Upper lobe of left lung (tissue), 6 donors: ENCODE data around the gene SDHC. TPM values are rescaled to one million over a fixed set of nuclear protein-coding genes. Genes with fewer than 3 reads are reported as not detected.

ENCODE experiments used
- ATAC-seq, 2 donors: fragments of 200-7000 bp; cut with Tn5 transposase; one replicate each; pipeline ENCODE4 v1.9.1; 2022; ENCODE audit warnings: mild to moderate bottlenecking in 2 of 2, moderate library complexity in 2 of 2; ENCODE audit not compliant: low FRiP score in 2 of 2
- DNase-seq, 2 donors: peaks; one replicate each; pipeline ENCODE4 v3.0.0-alpha.2; 2019 to 2020
- H3K27ac ChIP-seq, 4 donors: fragments of 200-600 bp; sonication (generic); one replicate each; pipeline ENCODE4 v1.5.1; 2016 to 2019
- H3K27me3 ChIP-seq, 4 donors: fragments of 200-600 bp; sonication (generic); one replicate each; pipeline ENCODE4 v1.5.1; 2017 to 2019
- H3K36me3 ChIP-seq, 4 donors: fragments of 200-600 bp; sonication (generic); one replicate each; pipeline ENCODE4 v1.5.1; 2016 to 2019
- H3K4me1 ChIP-seq, 4 donors: fragments of 200-600 bp; sonication (generic); one replicate each; pipeline ENCODE4 v1.5.1; 2018 to 2019
- H3K4me3 ChIP-seq, 4 donors: fragments of 200-600 bp; sonication (generic); one replicate each; pipeline ENCODE4 v1.5.1; 2017 to 2019; ENCODE audit warnings: mild to moderate bottlenecking in 2 of 4, moderate library complexity in 1 of 4
- H3K9me3 ChIP-seq, 4 donors: fragments of 200-600 bp; sonication (generic); one replicate each; pipeline ENCODE4 v1.5.1; 2018 to 2019
- EP300 ChIP-seq, 4 donors: sonication (generic); formaldehyde crosslinking; IDR thresholded peaks; one replicate each; pipeline ENCODE4 v1.5.1; 2017; ENCODE audit warnings: antibody characterized with exemption in 4 of 4, control low read depth in 2 of 4
- POLR2A ChIP-seq, 4 donors: fragments of 450-650 bp; IDR thresholded peaks; one replicate each; pipeline ENCODE4 v1.5.1; 2016 to 2017; ENCODE audit warnings: antibody characterized with exemption in 4 of 4, mild to moderate bottlenecking in 2 of 4
- POLR2AphosphoS5 ChIP-seq, 2 donors: sonication (generic); formaldehyde crosslinking; IDR thresholded peaks; one replicate each; pipeline ENCODE4 v1.5.1; 2017; ENCODE audit warnings: antibody characterized with exemption in 2 of 2
- WGBS, 2 donors: methylation state at CpG; one replicate each; pipeline ENCODE4 v1.1.5; 2017 to 2018; 5-methylcytosine and 5-hydroxymethylcytosine counted together
- total RNA-seq, 6 donors: library from RNA; depleted of rRNA in 4 of 6; stranded (reverse); fragments of >200 nt in 4 of 6; gene quantifications; one replicate each; pipeline versions ENCODE4 v1.1.0 to v1.2.1, GENCODE V29; 2016 to 2021
- TF ChIP-seq, protein P1 (sequence below), 6 experiments: fragments of 450-650 bp in 4 of 6; fragments of 200-600 bp in 2 of 6; sonication (generic) in 2 of 6; IDR thresholded peaks; one replicate each; pipeline ENCODE4 v1.5.1; 2016 to 2019; ENCODE audit warnings: antibody characterized with exemption in 6 of 6
- donor health status: DM: no; HTN: no; CAD: no; lungs with moderate emphysema.
- donor health status: DM: no; HTN: yes; CAD: no; lungs with severe emphysema.

Gene SDHC
- total RNA-seq, 6 donors from 2014 or later, result 17.7 to 159 (median 66.7) TPM

DNA sequence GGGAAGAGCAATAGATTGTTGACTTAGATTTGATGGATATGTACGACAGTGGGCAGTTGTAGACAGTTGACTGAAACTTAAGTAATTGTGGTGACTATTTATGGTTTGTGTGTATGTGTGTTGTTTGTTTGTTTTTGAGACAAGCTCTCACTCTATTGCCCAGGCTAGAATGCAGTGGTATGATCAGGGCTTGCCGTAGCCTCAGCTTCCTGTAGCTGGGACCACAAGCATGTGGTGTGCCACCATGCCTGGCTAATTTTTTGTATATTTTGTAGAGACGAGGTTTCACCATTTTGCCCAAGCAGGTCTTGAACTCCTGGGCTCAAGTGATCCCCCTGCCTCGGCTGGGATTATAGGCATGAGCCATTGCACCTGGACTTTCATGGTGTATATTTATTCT, 9.8 kb downstream of the SDHC start:
- 73 to 91% methylated on average over 4 of the region's 4 CpGs for WGBS, 2 donors
- H3K4me1 ChIP-seq, result no peaks in the 10 kb centered on the region
- no peak overlapping the region for H3K27ac ChIP-seq
- H3K27me3 ChIP-seq, result no peaks in the 10 kb centered on the region
- H3K4me3 ChIP-seq, result no peak overlapping the region
- ATAC-seq (no peak), DNase-seq (no peak)
- no peaks in the 10 kb centered on the region for H3K9me3 ChIP-seq
- TF ChIP-seq, protein P1, sequence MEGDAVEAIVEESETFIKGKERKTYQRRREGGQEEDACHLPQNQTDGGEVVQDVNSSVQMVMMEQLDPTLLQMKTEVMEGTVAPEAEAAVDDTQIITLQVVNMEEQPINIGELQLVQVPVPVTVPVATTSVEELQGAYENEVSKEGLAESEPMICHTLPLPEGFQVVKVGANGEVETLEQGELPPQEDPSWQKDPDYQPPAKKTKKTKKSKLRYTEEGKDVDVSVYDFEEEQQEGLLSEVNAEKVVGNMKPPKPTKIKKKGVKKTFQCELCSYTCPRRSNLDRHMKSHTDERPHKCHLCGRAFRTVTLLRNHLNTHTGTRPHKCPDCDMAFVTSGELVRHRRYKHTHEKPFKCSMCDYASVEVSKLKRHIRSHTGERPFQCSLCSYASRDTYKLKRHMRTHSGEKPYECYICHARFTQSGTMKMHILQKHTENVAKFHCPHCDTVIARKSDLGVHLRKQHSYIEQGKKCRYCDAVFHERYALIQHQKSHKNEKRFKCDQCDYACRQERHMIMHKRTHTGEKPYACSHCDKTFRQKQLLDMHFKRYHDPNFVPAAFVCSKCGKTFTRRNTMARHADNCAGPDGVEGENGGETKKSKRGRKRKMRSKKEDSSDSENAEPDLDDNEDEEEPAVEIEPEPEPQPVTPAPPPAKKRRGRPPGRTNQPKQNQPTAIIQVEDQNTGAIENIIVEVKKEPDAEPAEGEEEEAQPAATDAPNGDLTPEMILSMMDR (IDR thresholded peaks at IDR 0.05), result no peak
- no peak for TF ChIP-seq POLR2A (IDR thresholded peaks at IDR 0.05)
- TF ChIP-seq POLR2AphosphoS5 (IDR thresholded peaks at IDR 0.05), result no peak
- TF ChIP-seq EP300 (IDR thresholded peaks at IDR 0.05), result no peak
- peaks cover 9 to 68% (median 28%) of the 10 kb centered on the region in 4 donors for H3K36me3 ChIP-seq

DNA sequence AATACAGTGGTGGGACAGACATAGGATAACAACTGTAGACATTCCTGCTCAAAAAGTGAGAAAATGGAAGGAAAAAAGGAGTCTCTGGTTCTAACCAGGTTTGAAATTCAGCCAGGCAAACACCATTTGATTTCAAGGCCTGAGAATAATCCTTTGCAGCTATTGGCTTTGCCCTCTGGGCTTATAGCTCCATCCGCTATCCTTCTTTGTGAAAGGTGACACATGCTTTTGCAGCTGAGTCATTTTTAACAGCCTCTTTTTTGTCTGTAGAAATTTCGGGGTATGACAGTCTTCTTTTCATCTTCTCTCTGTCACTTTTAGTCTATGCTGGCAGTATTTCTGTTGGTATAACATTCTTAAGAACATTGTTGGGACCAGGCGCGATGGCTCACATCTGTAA, 16.2 kb downstream of the SDHC start:
- Histone ChIP-seq H3K27ac (no peak overlapping the region), H3K4me1 (no peaks in the 10 kb centered on the region), H3K36me3 (peaks cover 33 to 96% (median 68%) of the 10 kb centered on the region in 4 donors), H3K4me3 (no peak overlapping the region), H3K27me3 (no peaks in the 10 kb centered on the region), H3K9me3 (no peaks in the 10 kb centered on the region)
- TF ChIP-seq EP300 (IDR thresholded peaks at IDR 0.05), result no peak
- no peak for TF ChIP-seq POLR2A (IDR thresholded peaks at IDR 0.05)
- TF ChIP-seq, protein P1 (IDR thresholded peaks at IDR 0.05), result no peak
- no peak for TF ChIP-seq POLR2AphosphoS5 (IDR thresholded peaks at IDR 0.05)
- 87 to 99% methylated on average over 4 of the region's 4 CpGs for WGBS, 2 donors
- ATAC-seq, result no peak
- no peak for DNase-seq

DNA sequence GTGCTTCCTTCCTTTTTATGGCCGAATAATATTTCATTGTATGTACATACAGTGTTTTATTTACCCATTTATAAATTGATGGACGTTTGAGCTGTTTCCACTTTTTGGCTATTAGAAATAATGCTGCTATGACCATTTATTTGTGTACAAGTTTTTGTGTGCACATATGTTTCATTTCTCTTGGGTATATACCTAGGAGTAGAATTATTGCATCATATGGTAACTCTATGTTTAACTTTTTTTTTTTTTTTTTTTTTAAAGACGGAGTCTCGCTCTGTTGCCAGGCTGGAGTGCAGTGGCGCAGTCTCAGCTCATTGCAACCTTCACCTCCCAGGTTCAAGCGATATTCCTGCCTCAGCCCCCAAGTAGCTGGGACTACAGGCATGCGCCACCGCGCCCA, 19.0 kb downstream of the SDHC start:
- Histone ChIP-seq H3K4me3 (no peak overlapping the region), H3K4me1 (no peaks in the 10 kb centered on the region), H3K36me3 (peaks cover 30 to 92% (median 55%) of the 10 kb centered on the region in 4 donors), H3K27me3 (no peaks in the 10 kb centered on the region), H3K9me3 (no peaks in the 10 kb centered on the region), H3K27ac (no peak overlapping the region)
- WGBS, 2 donors, result 94 to 95% methylated on average over 9 of the region's 9 CpGs
- ATAC-seq, result no peak
- no peak for TF ChIP-seq POLR2A (IDR thresholded peaks at IDR 0.05)
- TF ChIP-seq EP300 (IDR thresholded peaks at IDR 0.05), result no peak
- TF ChIP-seq, protein P1 (IDR thresholded peaks at IDR 0.05), result no peak
- TF ChIP-seq POLR2AphosphoS5 (IDR thresholded peaks at IDR 0.05), result no peak
- DNase-seq, result no peak

DNA sequence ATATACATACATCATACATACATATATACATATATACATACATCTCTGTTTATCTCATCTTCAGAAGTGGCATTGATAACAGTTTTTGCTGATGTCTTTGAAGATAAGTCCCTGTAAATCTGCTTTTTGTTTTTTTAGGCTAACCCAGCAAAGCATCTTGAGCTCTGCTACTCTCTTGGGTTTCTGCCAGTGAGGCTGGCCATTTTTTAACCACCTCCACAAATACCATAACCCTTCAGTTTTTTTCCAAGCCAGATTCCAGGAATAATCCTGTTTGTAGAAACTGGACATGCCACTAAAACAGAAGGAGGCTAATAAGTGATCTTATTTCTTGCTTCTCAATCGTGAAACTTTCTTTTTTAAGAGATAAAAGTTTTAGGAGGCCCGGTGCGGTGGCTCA, 21.6 kb downstream of the SDHC start:
- Histone ChIP-seq H3K4me3 (no peak overlapping the region), H3K4me1 (no peaks in the 10 kb centered on the region), H3K36me3 (peaks cover 24 to 89% (median 46%) of the 10 kb centered on the region in 4 donors), H3K9me3 (no peaks in the 10 kb centered on the region), H3K27ac (no peak overlapping the region), H3K27me3 (no peaks in the 10 kb centered on the region)
- DNase-seq (no peak), ATAC-seq (no peak)
- 88 to 89% methylated on average over 3 of the region's 3 CpGs for WGBS, 2 donors
- TF ChIP-seq POLR2A (IDR thresholded peaks at IDR 0.05) (no peak), EP300 (IDR thresholded peaks at IDR 0.05) (no peak), POLR2AphosphoS5 (IDR thresholded peaks at IDR 0.05) (no peak)
- TF ChIP-seq, protein P1 (IDR thresholded peaks at IDR 0.05), result no peak

DNA sequence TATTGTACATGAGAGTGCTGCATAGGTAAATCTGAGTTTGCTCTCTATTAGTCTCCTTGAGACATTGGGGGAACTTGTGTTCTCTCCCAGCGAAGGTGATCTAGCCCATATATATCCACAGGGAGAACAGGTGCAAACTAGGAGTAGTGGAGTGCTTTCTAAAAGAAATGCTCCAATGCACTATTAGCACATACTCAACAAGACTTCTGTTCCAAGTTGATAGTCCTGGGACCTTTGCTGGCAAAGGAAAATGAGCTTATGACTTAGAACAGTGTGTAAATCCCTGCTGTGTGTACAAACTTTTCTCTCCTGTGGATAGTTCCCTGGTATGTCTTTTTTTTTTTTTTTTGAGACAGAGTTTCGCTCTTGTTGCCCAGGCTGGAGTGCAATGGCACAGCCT, 28.0 kb downstream of the SDHC start:
- Histone ChIP-seq H3K4me1 (no peaks in the 10 kb centered on the region), H3K27ac (no peak overlapping the region), H3K4me3 (no peak overlapping the region), H3K27me3 (no peaks in the 10 kb centered on the region), H3K36me3 (peaks cover 7 to 85% (median 37%) of the 10 kb centered on the region in 4 donors), H3K9me3 (no peaks in the 10 kb centered on the region)
- DNase-seq (no peak), ATAC-seq (no peak)
- TF ChIP-seq, protein P1 (IDR thresholded peaks at IDR 0.05), result no peak
- TF ChIP-seq EP300 (IDR thresholded peaks at IDR 0.05) (no peak), POLR2AphosphoS5 (IDR thresholded peaks at IDR 0.05) (no peak), POLR2A (IDR thresholded peaks at IDR 0.05) (no peak)
- 92 to 93% methylated on average over 2 of the region's 2 CpGs for WGBS, 2 donors
